ENCODE data around the gene ESYT1.

ESYT1 gene

DNA sequence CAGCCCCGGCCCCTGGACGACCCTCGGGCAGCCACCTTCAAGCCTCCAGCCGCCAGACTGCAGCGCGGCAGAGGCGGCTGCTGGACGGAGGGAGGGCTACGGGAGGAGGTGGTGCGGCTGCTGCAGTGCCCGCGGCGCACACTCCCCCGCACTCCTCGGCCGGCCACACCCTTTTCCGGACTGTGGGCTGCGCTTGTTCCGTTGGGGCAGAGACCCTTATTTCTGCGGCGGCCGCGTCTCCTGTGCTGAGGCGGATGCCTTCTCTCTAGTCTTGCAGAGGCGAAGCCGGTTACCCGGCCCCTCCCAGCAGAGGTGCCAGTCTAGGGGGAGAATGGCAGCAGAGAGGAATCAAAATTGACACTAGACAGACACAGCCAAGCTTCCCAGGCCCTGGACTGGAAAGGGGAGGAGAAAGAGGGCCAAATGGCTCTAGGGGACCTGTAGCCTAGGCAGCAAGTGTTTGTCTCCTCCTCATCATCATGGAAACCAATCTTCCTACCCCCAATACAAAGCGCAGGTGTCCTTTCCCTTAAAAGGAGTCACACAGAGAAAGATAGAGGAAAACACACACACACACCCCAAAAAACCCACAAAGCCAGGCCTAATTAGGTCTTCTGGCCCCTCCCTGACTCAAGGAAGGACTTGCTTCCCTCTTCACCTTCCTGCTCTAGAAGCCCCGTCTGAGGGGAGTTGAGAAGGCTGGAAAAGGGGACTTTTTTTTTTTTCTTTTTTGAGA, 1.3 kb downstream of the ESYT1 start:
- Histone ChIP-seq H3K27ac (ENCODE audit: low read depth, low read length) (peak overlapping the region; percentile 48), H3K27me3 (ENCODE audit: control insufficient read depth, insufficient read depth, low read length) (no peaks in the 10 kb centered on the region), H3K4me3 (ENCODE audit: low read depth, low read length) (peak overlapping the region; percentile 82), H3K4me1 (ENCODE audit: control insufficient read depth, insufficient read depth, low read length) (peaks cover 19% of the 10 kb centered on the region), H3K36me3 (ENCODE audit: control insufficient read depth, insufficient read depth, low read length) (peaks cover 40% of the 10 kb centered on the region), H3K9me3 (ENCODE audit: control insufficient read depth, insufficient read depth, low read length) (no peaks in the 10 kb centered on the region), H3K9ac (ENCODE audit: low read depth, low read length) (peak overlapping the region; percentile 80)

DNA sequence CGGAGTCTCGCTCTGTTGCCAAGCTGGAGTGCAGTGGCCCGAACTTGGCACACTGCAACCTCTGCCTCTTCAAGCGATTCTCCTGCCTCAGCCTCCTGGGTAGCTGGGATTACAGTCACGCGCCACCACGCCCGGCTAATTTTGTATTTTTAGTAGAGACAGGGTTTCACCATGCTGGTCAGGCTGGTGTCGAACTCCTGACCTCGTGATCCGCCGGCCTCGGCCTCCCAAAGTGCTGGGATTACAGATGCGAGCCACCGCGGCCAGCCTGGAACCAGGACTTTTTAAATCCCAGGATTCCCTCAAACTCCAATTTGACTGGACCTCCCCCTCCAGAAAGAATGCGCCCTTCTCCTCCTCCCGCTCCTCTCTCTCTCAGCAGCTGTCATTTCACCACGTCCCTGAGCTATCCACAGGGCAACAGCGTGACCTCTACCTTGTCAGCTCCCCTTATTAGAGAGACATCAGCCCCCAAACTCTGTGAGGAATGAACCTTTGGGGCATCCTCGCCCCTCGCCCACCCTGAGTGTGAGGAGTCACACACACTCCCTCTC, 2.0 kb downstream of the ESYT1 start:
- Histone ChIP-seq H3K36me3 (ENCODE audit: control insufficient read depth, insufficient read depth, low read length) (peaks cover 46% of the 10 kb centered on the region), H3K4me1 (ENCODE audit: control insufficient read depth, insufficient read depth, low read length) (peaks cover 19% of the 10 kb centered on the region), H3K27me3 (ENCODE audit: control insufficient read depth, insufficient read depth, low read length) (no peaks in the 10 kb centered on the region), H3K9ac (ENCODE audit: low read depth, low read length) (no peak overlapping the region), H3K27ac (ENCODE audit: low read depth, low read length) (no peak overlapping the region), H3K9me3 (ENCODE audit: control insufficient read depth, insufficient read depth, low read length) (no peaks in the 10 kb centered on the region), H3K4me3 (ENCODE audit: low read depth, low read length) (peak overlapping the region; percentile 82)

DNA sequence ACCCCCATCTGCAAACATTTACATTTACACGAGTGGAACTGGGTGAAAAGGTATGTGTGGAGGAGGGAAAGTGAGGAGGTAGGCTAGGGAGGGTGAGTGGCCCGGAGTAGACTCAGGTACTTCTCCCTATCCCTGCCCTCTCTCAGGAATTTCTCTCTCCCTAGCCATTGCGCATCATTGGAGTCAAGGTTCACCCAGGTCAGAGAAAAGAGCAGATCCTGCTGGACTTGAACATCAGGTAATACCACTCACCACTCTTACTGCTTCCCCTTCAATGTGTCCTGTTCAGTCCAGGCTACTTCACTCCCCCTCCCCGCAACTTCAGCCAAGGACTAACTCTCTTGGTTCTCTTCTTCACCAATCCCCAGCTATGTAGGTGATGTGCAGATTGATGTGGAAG, 2.8 kb downstream of the ESYT1 start:
- Histone ChIP-seq H3K27ac (ENCODE audit: low read depth, low read length) (no peak overlapping the region), H3K4me3 (ENCODE audit: low read depth, low read length) (no peak overlapping the region), H3K27me3 (ENCODE audit: control insufficient read depth, insufficient read depth, low read length) (no peaks in the 10 kb centered on the region), H3K9ac (ENCODE audit: low read depth, low read length) (no peak overlapping the region), H3K4me1 (ENCODE audit: control insufficient read depth, insufficient read depth, low read length) (peaks cover 19% of the 10 kb centered on the region), H3K36me3 (ENCODE audit: control insufficient read depth, insufficient read depth, low read length) (peaks cover 50% of the 10 kb centered on the region), H3K9me3 (ENCODE audit: control insufficient read depth, insufficient read depth, low read length) (no peaks in the 10 kb centered on the region)

DNA sequence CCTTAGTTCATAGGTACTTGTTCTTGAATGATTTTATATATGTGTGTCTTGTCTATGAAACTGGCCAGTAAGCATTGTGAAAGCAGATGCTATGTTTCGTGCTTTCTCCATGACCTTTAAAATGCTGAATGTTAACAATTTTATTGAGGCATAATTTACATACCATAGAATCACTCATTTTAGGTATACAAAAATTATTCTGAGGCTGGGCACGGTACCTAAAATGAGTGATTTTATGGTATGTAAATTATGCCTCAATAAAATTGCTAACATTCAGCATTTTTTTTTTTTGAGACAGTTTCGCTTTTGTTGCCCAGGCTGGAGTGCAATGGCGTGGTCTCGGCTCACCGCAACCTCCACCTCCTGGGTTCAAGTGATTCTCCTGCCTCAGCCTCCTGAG, 6.8 kb downstream of the ESYT1 start:
- Histone ChIP-seq H3K9ac (ENCODE audit: low read depth, low read length) (no peak overlapping the region), H3K4me1 (ENCODE audit: control insufficient read depth, insufficient read depth, low read length) (no peaks in the 10 kb centered on the region), H3K27me3 (ENCODE audit: control insufficient read depth, insufficient read depth, low read length) (no peaks in the 10 kb centered on the region), H3K9me3 (ENCODE audit: control insufficient read depth, insufficient read depth, low read length) (no peaks in the 10 kb centered on the region), H3K27ac (ENCODE audit: low read depth, low read length) (no peak overlapping the region), H3K36me3 (ENCODE audit: control insufficient read depth, insufficient read depth, low read length) (peaks cover 86% of the 10 kb centered on the region), H3K4me3 (ENCODE audit: low read depth, low read length) (no peak overlapping the region)

DNA sequence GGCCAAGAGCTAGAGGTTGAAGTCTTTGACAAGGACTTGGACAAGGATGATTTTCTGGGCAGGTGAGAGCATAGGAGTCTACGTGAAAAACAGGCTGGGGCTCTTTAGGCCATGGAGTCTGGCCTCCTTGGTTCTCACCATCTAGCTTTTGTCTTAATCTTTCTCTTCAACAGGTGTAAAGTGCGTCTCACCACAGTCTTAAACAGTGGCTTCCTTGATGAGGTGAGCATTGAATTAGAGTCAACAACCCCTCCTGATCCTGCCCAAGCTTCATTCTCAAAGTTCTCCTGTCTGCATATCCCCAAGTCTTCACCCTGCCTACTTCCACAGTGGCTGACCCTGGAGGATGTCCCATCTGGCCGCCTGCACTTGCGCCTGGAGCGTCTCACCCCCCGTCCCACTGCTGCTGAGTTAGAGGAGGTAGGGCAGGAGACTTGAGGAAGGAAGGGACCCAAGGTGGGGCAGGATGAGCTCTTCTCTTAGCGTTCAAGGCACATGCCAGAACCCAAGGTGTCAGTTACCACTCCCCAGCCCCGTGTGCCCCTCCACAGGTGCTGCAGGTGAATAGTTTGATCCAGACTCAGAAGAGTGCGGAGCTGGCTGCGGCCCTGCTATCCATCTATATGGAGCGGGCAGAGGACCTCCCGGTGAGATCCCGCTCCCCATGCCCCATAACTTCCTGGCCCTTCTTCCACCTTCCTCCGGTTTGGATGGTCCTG, 9.9 kb downstream of the ESYT1 start:
- Histone ChIP-seq H3K9ac (ENCODE audit: low read depth, low read length) (no peak overlapping the region), H3K27ac (ENCODE audit: low read depth, low read length) (no peak overlapping the region), H3K36me3 (ENCODE audit: control insufficient read depth, insufficient read depth, low read length) (peaks cover 87% of the 10 kb centered on the region), H3K4me3 (ENCODE audit: low read depth, low read length) (no peak overlapping the region), H3K27me3 (ENCODE audit: control insufficient read depth, insufficient read depth, low read length) (no peaks in the 10 kb centered on the region), H3K9me3 (ENCODE audit: control insufficient read depth, insufficient read depth, low read length) (0 out of 2 replicates have a peak, but pooled peaks cover 4% of the 10 kb centered on the region), H3K4me1 (ENCODE audit: control insufficient read depth, insufficient read depth, low read length) (no peaks in the 10 kb centered on the region)

DNA sequence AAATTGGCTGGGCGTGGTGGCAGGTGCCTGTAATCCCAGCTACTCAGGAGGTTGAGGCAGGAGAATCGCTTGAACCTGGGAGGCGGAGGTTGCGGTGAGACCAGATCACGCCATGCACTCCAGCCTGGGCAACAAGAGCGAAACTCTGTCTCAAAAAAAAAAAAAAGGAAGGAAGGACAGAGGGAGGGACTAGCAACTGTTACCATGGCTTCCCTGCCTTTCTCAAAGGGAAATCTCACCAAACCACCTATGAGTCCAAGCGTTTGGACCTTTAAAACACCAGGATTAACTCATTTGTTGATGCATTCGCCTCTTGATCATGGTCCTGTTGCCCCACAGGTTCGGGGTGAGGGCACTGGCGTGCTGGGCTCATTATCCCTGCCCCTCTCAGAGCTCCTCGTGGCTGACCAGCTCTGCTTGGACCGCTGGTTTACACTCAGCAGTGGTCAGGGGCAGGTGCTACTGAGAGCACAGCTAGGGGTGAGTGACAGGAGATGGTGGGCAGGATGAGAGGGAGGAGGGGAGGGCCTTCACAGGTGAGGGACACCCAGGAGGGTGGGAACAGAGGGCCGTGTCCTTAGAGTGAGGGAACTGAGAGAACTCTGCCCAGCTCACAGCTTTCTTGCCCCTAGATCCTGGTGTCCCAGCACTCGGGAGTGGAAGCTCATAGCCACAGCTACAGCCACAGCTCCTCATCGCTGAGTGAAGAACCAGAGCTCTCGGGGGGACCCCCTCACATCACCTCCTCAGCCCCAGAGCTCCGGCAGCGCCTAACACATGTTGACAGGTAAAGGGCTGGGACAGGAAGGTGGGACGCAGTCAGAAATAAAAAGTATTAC, 14.1 kb downstream of the ESYT1 start:
- no peak overlapping the region for H3K9ac ChIP-seq (ENCODE audit: low read depth, low read length)
- peaks cover 79% of the 10 kb centered on the region for H3K36me3 ChIP-seq (ENCODE audit: control insufficient read depth, insufficient read depth, low read length)
- H3K27me3 ChIP-seq (ENCODE audit: control insufficient read depth, insufficient read depth, low read length): no peaks in the 10 kb centered on the region
- H3K4me3 ChIP-seq (ENCODE audit: low read depth, low read length): no peak overlapping the region
- H3K9me3 ChIP-seq (ENCODE audit: control insufficient read depth, insufficient read depth, low read length): 0 out of 2 replicates have a peak, but pooled peaks cover 4% of the 10 kb centered on the region
- no peaks in the 10 kb centered on the region for H3K4me1 ChIP-seq (ENCODE audit: control insufficient read depth, insufficient read depth, low read length)
- no peak overlapping the region for H3K27ac ChIP-seq (ENCODE audit: low read depth, low read length)

DNA sequence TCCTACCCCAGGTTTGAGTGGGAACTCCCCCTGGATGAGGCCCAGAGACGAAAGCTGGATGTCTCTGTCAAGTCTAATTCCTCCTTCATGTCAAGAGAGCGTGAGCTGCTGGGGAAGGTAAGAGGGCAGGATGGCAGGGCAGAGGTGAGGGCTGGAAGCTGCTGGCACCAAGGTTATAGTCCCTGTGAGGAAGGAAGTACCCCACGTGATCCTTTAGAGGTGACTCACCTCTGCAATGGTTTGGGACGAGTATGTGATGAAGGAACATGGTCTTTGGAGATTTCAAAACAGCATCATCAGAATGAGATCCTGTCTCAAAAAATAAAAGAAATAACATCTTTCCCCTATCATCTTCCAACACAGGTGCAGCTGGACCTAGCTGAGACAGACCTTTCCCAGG, 15.2 kb downstream of the ESYT1 start:
- H3K27ac ChIP-seq (ENCODE audit: low read depth, low read length): no peak overlapping the region
- no peak overlapping the region for H3K9ac ChIP-seq (ENCODE audit: low read depth, low read length)
- H3K9me3 ChIP-seq (ENCODE audit: control insufficient read depth, insufficient read depth, low read length): 0 out of 2 replicates have a peak, but pooled peaks cover 4% of the 10 kb centered on the region
- H3K27me3 ChIP-seq (ENCODE audit: control insufficient read depth, insufficient read depth, low read length): no peaks in the 10 kb centered on the region
- peaks cover 68% of the 10 kb centered on the region for H3K36me3 ChIP-seq (ENCODE audit: control insufficient read depth, insufficient read depth, low read length)
- no peaks in the 10 kb centered on the region for H3K4me1 ChIP-seq (ENCODE audit: control insufficient read depth, insufficient read depth, low read length)
- H3K4me3 ChIP-seq (ENCODE audit: low read depth, low read length): no peak overlapping the region

DNA sequence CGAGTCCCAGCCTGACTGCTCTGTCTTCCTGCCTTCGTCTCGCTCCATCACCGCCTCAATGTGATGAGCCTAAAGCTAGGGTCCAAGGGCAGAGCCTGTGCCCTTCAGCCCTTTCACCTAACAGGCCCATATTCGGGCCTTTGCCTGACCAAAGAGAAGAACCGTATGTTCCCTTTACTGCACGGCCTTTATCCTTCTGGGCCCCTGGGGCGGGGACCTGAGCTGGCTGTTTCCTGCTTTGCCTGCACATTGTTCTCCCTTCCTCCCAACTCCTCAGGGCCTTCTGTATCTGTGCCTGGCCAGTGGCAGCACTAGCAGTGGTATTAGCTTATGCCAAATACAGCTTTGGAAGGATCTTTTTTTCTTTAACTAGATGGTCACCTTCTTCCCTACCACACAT, 15.8 kb downstream of the ESYT1 start:
- no peaks in the 10 kb centered on the region for H3K27me3 ChIP-seq (ENCODE audit: control insufficient read depth, insufficient read depth, low read length)
- no peak overlapping the region for H3K27ac ChIP-seq (ENCODE audit: low read depth, low read length)
- H3K9ac ChIP-seq (ENCODE audit: low read depth, low read length): no peak overlapping the region
- H3K9me3 ChIP-seq (ENCODE audit: control insufficient read depth, insufficient read depth, low read length): 0 out of 2 replicates have a peak, but pooled peaks cover 4% of the 10 kb centered on the region
- H3K4me1 ChIP-seq (ENCODE audit: control insufficient read depth, insufficient read depth, low read length): no peaks in the 10 kb centered on the region
- H3K36me3 ChIP-seq (ENCODE audit: control insufficient read depth, insufficient read depth, low read length): peaks cover 62% of the 10 kb centered on the region
- H3K4me3 ChIP-seq (ENCODE audit: low read depth, low read length): no peak overlapping the region

DNA sequence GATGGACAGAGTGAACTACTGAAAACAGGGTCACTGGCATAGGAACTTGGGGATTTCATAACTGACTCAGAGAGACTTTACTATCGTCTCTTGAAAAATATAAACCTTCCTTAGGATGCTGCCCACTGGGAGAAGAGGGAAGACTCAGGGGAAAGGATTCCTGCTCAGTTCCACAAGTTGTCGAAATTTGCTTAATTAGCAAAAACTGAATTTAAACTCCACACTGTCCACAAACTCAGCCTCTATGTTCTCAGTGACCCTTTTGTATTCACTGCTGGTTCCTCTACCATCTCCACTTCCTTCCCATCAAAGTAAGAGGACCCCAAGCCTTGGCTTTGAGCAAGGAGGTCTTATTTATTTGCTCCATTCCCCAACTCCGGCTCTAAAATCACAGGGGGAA, 17.1 kb downstream of the ESYT1 start:
- H3K27ac ChIP-seq (ENCODE audit: low read depth, low read length): no peak overlapping the region
- no peak overlapping the region for H3K4me3 ChIP-seq (ENCODE audit: low read depth, low read length)

DNA sequence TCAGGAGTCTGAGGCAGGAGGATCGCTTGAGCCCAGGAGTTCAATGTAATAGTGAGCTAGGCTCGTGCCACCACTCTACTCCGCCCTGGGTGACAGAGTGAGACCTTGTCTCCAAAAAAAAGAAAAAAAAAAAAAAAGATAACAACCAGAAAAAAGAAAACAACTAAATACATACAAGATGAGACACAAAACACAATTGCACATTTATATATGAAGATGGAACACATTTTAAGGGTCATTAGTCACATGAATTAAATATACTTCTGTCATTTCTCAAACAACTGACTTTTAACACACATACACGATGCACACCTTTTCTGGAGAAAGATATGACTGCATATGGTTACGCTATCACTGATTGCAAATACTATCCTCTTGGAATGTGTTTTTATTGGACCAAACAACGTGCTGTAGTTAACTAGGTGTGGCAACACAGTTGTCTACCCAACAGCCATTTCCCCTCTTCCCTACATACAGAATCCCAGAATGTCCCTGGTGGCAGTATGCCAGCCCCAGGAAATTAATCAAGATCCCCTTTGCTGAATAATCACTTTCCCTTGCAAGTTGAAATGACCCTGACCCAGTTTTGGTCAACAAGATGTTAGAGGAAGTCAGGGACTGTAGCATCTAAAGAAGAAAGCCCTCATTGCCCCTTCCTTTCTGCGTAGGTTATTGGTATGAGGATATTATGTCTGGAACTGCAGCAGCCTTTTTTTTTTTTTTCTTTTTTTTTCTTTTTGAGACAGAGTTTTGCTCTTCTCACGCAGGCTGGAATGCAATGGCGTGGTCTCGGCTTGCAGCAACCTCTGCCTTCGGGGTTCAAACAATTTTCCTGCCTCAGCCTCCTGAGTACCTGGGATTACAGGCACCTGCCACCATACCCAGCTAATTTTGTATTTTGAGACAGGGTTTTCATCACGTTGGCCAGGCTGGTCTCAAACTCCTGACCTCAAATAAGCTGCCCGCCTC, 18.7 kb downstream of the ESYT1 start:
- H3K9me3 ChIP-seq (ENCODE audit: control insufficient read depth, insufficient read depth, low read length): no peaks in the 10 kb centered on the region
- no peak overlapping the region for H3K27ac ChIP-seq (ENCODE audit: low read depth, low read length)
- H3K4me1 ChIP-seq (ENCODE audit: control insufficient read depth, insufficient read depth, low read length): 0 out of 2 replicates have a peak, but pooled peaks cover 3% of the 10 kb centered on the region
- no peaks in the 10 kb centered on the region for H3K27me3 ChIP-seq (ENCODE audit: control insufficient read depth, insufficient read depth, low read length)
- H3K9ac ChIP-seq (ENCODE audit: low read depth, low read length): no peak overlapping the region
- peaks cover 43% of the 10 kb centered on the region for H3K36me3 ChIP-seq (ENCODE audit: control insufficient read depth, insufficient read depth, low read length)
- H3K4me3 ChIP-seq (ENCODE audit: low read depth, low read length): no peak overlapping the region

More for the DNA sequence above, 17.1 kb downstream of the ESYT1 start:
- H3K36me3 ChIP-seq (ENCODE audit: control insufficient read depth, insufficient read depth, low read length): peaks cover 55% of the 10 kb centered on the region
- H3K4me1 ChIP-seq (ENCODE audit: control insufficient read depth, insufficient read depth, low read length): no peaks in the 10 kb centered on the region
- H3K9ac ChIP-seq (ENCODE audit: low read depth, low read length): no peak overlapping the region
- no peaks in the 10 kb centered on the region for H3K27me3 ChIP-seq (ENCODE audit: control insufficient read depth, insufficient read depth, low read length)
- H3K9me3 ChIP-seq (ENCODE audit: control insufficient read depth, insufficient read depth, low read length): 0 out of 2 replicates have a peak, but pooled peaks cover 4% of the 10 kb centered on the region
